Peyer's patch (tissue), 4 donors: ENCODE measurements around the gene PTPN22.

ENCODE experiments used
- POLR2A ChIP-seq, 2 donors: fragments of 450-650 bp; IDR thresholded peaks; one replicate each; pipeline ENCODE4 v1.5.1; 2017; ENCODE audit warnings: antibody characterized with exemption in 2 of 2, mild to moderate bottlenecking in 2 of 2, moderate library complexity in 2 of 2
- TF ChIP-seq, protein P1 (sequence below), 6 experiments: fragments of 450-650 bp in 4 of 6; fragments of 200-600 bp in 2 of 6; sonication (generic) in 1 of 6; IDR thresholded peaks; one replicate each; pipeline ENCODE4 v1.5.1; 2017 to 2019; ENCODE audit warnings: antibody characterized with exemption in 6 of 6, mild to moderate bottlenecking in 3 of 6, moderate library complexity in 1 of 6

DNA sequence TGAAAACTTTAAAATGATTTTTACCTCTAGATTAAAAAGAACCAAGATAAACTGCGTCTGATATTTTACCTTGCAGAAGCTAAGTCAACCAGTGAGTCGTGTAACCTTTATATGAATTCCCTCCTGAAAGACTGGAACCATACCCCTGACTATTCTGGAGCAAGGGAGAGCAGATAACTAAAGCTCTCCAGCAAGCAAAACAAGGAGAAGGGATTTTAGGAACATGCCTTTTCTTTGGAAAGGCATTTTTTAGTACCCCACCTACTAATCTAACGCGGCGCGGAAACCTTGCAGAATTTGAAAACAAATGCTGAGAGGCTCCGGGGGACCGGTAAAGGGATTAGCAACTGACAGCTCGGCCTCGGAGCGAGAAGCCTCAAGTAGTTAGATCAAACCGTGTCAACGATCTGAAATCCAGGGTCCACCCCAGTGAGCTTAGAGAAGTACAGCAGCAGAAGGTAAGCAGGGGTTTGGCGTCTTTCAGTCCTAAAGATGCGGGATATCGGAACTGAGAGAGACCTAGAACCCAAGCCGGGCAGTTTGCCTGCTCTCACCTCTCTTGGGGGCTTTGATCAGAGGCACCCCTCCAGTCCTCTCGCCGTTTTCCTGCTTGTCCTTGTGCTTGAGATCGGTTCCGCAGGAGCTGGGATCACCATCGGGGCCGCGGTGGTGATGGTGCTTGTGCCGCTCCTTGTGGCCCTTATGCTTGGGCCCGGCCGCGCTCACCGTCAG is 60.2 kb downstream of the PTPN22 start:
- TF ChIP-seq, protein P1, sequence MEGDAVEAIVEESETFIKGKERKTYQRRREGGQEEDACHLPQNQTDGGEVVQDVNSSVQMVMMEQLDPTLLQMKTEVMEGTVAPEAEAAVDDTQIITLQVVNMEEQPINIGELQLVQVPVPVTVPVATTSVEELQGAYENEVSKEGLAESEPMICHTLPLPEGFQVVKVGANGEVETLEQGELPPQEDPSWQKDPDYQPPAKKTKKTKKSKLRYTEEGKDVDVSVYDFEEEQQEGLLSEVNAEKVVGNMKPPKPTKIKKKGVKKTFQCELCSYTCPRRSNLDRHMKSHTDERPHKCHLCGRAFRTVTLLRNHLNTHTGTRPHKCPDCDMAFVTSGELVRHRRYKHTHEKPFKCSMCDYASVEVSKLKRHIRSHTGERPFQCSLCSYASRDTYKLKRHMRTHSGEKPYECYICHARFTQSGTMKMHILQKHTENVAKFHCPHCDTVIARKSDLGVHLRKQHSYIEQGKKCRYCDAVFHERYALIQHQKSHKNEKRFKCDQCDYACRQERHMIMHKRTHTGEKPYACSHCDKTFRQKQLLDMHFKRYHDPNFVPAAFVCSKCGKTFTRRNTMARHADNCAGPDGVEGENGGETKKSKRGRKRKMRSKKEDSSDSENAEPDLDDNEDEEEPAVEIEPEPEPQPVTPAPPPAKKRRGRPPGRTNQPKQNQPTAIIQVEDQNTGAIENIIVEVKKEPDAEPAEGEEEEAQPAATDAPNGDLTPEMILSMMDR (IDR thresholded peaks at IDR 0.05): no peak
- no peak for TF ChIP-seq POLR2A (IDR thresholded peaks at IDR 0.05)
